COLO668 (cell line): ENCODE results near the gene RASAL1.
A peak's percentile ranks its signal among the peaks of the same experiment; 100 is the strongest.

Experiments
- DNase-seq: peaks from one replicate; lab custom pipeline; 2025; ENCODE audit not compliant: unreplicated experiment; lab: John Stamatoyannopoulos, UW

The RASAL1 gene

GRCh38 chr12:113061061-113061694 lies 74.4 kb downstream of the RASAL1 start:
- no peak for DNase-seq

DNA sequence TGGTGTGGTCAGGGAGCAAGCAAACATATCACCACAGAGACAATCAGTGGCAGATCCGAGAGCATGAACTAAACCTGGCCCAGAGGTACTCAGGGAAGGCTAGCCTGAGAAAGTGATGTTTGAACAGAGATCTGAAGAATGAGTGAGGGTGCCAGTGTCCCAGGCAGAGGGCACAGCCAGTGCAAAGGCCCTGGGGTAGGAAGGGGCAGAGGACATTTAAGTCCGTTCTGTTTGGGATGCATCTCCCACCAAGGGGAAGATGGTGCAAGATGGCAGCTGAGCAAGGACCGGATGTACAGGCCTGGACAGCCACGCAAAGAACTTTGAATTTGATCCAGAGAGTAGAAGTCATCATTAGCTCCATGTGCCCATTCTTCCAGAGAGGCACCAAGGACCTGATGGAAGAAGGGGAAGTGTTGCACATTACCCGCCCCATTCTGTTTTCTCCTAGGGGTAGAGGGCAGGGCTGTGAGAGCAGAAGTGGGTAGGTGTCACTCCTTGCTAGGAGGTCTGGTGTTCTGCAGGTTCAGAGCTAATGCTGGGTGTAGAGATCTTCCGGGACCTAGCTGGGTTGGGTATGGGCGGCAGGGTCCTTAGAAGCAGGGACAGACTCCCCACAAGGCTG lies 75.1 kb downstream of the RASAL1 start:
- DNase-seq, result no peak

DNA sequence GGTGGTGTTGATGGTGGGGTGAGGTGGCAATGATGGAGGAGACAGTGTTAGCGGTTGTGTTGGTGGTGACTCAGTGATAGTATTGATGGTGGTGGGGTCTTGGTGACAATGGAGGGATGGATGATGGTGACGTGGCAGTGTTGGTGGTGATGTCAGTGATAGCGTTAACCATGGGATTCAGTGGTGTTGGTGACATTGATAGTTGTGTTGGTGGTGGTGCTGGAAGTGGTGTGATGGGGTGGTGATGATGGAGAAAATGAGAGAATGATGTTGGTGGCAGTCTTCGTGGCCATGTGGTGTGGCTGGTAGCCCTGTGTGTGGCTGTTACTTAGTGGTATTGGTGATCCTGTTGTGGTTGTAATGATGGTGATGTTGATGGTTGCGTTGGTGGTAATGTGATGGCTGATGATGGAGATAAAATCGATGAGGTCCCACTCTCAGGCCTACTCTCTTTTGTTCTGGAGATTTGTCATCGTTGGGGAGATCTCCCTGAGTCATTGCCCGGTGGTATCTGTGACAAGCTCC lies 76.4 kb downstream of the RASAL1 start:
- DNase-seq, result no peak

DNA sequence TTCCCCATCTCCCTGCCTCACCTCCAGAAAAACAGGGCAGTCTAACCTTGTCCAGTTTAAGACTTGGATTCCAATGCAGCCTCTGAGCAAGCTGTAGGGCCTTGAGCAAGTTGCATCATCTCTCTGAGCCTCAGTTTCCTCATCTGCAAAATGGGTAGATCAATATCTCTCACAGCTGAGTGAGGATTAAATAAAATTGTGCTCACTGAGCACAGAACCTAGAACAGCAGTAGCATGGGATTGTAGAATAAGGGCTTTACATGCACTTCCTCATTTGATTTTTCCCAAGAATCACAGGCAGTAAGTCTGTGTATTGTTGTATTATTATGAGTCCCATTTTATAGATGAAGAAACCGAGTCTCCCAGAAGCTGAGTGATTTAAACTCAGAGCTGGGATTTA lies 77.0 kb downstream of the RASAL1 start:
- no peak for DNase-seq

DNA sequence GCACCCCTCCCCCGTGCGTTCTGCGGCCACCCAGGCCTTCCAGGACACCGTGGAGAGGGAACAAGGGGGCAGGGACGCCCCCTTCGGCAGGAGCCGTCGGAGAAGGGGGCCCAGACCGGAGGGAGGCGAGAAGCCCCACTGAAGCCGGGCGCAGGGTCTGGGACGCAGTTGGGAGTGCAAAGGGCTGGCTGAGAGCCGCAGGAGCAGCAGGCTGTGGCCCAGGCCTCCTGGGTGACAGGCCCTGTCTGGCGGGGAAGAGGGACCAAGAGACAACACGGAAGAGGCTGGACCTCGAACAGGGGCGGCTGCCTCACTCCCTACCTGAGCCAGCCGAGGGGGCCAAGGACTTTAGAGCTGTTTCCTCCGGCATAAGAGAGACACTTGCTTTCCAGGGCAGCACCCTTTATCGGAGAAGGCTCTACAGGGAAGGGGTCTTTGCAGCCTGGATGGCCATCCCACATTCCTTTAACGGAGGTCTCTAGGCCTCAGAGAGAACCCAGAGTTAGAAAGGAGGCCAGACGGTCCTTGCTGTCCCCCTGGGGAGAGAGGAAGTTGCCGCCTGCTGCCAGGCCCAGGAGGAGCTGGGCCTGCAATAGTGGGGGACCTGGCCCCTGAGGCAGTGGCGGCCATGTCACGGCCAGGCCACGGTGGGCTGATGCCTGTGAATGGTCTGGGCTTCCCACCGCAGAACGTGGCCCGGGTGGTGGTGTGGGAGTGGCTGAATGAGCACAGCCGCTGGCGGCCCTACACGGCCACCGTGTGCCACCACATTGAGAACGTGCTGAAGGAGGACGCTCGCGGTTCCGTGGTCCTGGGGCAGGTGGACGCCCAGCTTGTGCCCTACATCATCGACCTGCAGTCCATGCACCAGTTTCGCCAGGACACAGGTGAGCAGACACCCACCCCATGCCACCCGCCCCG lies 77.7 kb downstream of the RASAL1 start:
- no peak for DNase-seq

GRCh38 chr12:113056631-113057488 lies 78.7 kb downstream of the RASAL1 start, which contains the start of gene DTX1:
Gene DTX1, plus strand, starts transcription at chr12:113056730. Its CDS starts 1,463 bp downstream, at chr12:113058193.
- DNase-seq, result no peak

- no peak for DNase-seq
Observed at GRCh38 chr12:113056381-113056630, 79.3 kb downstream of the RASAL1 start.

DNA sequence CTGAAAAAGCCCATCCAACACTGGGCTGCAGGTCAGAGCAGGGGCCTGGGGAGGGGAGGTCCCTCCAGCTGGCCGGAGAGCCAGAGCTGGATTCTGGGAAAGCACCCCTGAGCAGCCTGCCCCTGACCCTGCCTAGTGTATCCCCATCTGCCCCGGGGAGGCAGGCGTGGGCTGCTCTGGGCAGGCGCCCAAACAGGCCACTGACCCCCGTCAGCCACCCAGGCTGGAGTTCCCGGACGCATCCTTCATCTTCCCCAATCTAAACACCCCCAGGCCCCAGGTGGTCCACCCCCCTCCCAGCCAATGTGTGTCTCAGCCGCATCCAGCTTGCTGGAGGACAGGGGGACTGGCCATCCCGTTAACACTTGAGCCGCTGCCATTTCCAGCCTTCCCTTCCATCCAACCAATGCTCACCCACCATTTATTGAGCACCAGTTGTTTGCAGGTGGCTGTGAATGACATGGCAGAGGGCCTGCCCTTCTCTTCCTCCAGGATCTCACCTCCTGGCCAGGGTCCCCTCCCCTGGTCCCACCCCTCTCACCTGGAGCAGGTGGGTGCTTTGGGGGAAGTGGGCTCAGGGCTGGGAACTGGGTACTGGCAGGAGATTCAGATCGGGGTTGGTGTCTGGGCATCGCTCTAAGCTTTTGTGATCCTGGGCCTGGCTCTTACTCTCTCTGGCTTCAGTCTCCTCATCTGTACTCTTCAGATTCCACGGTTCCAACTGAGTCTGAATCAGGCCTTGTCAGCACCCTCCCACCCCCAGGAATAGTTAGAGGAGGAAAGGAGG lies 79.8 kb downstream of the RASAL1 start:
- no peak for DNase-seq

DNA sequence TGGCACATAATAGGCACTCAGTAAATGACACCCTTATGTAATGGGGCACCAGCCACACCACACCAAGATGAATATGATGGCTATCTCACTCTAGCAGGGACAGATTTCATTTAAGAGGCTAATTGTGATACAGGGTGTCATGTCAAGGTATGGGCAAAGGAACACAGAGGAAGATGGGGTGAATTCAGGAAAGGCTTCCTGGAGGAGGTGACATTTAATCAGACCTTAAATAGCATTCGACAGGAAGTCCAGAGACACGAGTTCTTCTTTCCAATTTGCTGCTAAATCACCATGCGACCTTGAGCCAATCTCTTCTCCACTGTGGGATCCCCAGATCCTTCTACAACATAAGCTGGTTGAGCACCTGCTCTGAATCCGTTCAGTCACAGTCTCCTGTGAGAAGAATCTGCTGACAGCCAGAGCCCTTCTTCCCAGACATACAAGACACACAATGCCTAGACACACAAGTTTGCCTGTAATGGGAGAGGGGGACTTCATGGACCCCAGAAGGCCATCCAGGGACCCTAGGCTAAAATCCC lies 80.5 kb downstream of the RASAL1 start:
- no peak for DNase-seq

DNA sequence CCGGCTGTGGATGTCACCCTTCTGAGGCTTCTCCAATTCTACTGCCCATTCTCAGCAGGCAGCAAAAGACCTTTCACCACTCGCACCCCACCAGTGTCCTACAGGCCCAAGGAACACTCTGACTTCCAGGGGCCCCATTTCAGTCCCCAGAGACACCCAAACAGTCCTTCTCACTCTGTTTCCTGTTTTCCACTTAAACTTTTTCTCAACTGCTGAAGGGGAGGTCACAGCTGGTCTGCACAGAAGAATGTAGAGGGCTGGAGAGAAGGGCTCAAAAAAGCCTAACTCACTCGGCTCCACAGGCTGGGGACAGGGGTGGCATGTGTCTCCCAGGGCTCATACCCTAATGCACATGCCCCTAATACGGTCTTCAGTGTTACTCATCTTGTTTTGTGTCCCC lies 83.2 kb downstream of the RASAL1 start:
- DNase-seq, result no peak

GRCh38 chr12:113051759-113052158 lies 83.8 kb downstream of the RASAL1 start:
- DNase-seq, result no peak

- DNase-seq, result no peak
Observed at GRCh38 chr12:113050795-113051194, 84.8 kb downstream of the RASAL1 start.

- DNase-seq, result peak; percentile 61
Observed at GRCh38 chr12:113049976-113050742, 85.4 kb downstream of the RASAL1 start.
